ENCODE results near the gene FANCF.

- no peak for TF ChIP-seq FOXK2 (IDR thresholded peaks at IDR 0.05)
- TF ChIP-seq ARNT (IDR thresholded peaks at IDR 0.05), result no peak
- no peak for TF ChIP-seq TARDBP (IDR thresholded peaks at IDR 0.05)
Measured at GRCh38 chr11:22674470-22675439, 49.1 kb upstream of the FANCF start.

Data from HEK293T (cell line).